Measurements from ENCODE around the gene SIRT4.
A peak's percentile ranks its signal among the peaks of the same experiment; 100 is the strongest.
"Not testable (repeated sequence)": the region's sequence is repeated elsewhere in the genome, so short reads cannot be mapped to it uniquely, and the experiment has no call there.

The SIRT4 gene

GRCh38 chr12:120283318-120283717 is 18.8 kb upstream of the SIRT4 start:
- no peak for DNase-seq

- no peak for DNase-seq
Observed at GRCh38 chr12:120284381-120284780, 17.7 kb upstream of the SIRT4 start.

GRCh38 chr12:120286768-120287490 is 15.2 kb upstream of the SIRT4 start:
- no peak for DNase-seq

GRCh38 chr12:120287491-120287890 is 14.6 kb upstream of the SIRT4 start:
- no peak for DNase-seq

- no peak for DNase-seq
Observed at GRCh38 chr12:120290609-120291305, 11.4 kb upstream of the SIRT4 start.

GRCh38 chr12:120292411-120292660 is 9.8 kb upstream of the SIRT4 start:
- no peak for DNase-seq

GRCh38 chr12:120292661-120293531 is 9.2 kb upstream of the SIRT4 start, which contains the start of gene RNU4-1:
Gene RNU4-1, minus strand, starts transcription at chr12:120293237.
- DNase-seq = peak; percentile 29 to 57

- no peak for DNase-seq
Observed at GRCh38 chr12:120314220-120314619, 12.1 kb downstream of the SIRT4 start.

- DNase-seq = no peak
Observed at GRCh38 chr12:120316798-120317223, 14.7 kb downstream of the SIRT4 start.

GRCh38 chr12:120317224-120318105 is 15.3 kb downstream of the SIRT4 start:
- DNase-seq = peak; percentile 83 to 98

- DNase-seq = no peak
Observed at GRCh38 chr12:120321382-120322202, 19.5 kb downstream of the SIRT4 start.

GRCh38 chr12:120323772-120324171 is 21.7 kb downstream of the SIRT4 start:
- no peak for DNase-seq

- no peak for DNase-seq
Observed at GRCh38 chr12:120324841-120325417, 22.8 kb downstream of the SIRT4 start.

- DNase-seq = no peak
Observed at GRCh38 chr12:120327593-120327992, 25.5 kb downstream of the SIRT4 start, which contains the start of gene PLA2G1B. Gene PLA2G1B, minus strand, starts transcription at chr12:120327779. Its CDS starts 26 bp downstream, at chr12:120327753.

- DNase-seq = no peak
Observed at GRCh38 chr12:120328228-120328627, 26.1 kb downstream of the SIRT4 start.

GRCh38 chr12:120331390-120331789 is 29.3 kb downstream of the SIRT4 start:
- DNase-seq = no peak

GRCh38 chr12:120332041-120332440 is 29.9 kb downstream of the SIRT4 start:
- DNase-seq = no peak

GRCh38 chr12:120332523-120332922 is 30.4 kb downstream of the SIRT4 start:
- DNase-seq = no peak

- DNase-seq = not testable (repeated sequence)
Observed at GRCh38 chr12:120335447-120335846, 33.3 kb downstream of the SIRT4 start.

- not testable (repeated sequence) for DNase-seq
Observed at GRCh38 chr12:120336392-120336791, 34.3 kb downstream of the SIRT4 start.

GRCh38 chr12:120337730-120338129 is 35.6 kb downstream of the SIRT4 start:
- DNase-seq = no peak
